ENCODE data around the gene SAYSD1. TPM values are rescaled to one million over a fixed set of nuclear protein-coding genes. Genes with fewer than 3 reads are reported as not detected.

The SAYSD1 gene
- polyA plus RNA-seq, 3 donors = 4.3 to 15.5 (median 12.0) TPM

DNA sequence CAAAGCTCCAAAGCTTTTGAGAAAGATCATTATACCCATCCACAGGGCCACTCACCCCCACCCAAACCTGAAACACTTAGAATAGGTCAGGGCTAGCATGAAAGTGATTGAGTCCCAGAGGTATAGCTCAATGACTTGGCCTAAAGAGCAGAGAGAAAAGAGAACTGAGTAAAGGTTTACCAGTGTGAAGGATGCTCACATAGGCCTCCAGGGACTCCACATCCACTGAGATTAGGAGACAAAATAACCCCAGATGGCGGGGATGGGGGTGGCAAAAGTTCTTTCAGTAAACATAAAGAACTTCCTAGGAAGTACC, 12.2 kb downstream of the SAYSD1 start:
- Histone ChIP-seq H2AFZ (ENCODE audit: insufficient read depth, low read depth, low read length, poor library complexity, severe bottlenecking) (no peak overlapping the region), H3K4me2 (replicated peaks; ENCODE audit: extremely low read depth, low read length, poor library complexity, severe bottlenecking) (no peak overlapping the region), H3K9ac (ENCODE audit: insufficient read depth, low read length, poor library complexity, severe bottlenecking) (no peak overlapping the region), H3K27ac (ENCODE audit: low read depth in 1 of 2, low read length in 2 of 2) (no peak overlapping the region), H3K4me3 (replicated peaks in 1 of 3; ENCODE audit: low read depth in 2 of 3, low read length in 3 of 3) (no peak overlapping the region), H3K4me1 (ENCODE audit: control insufficient read depth in 1 of 2, insufficient read depth in 2 of 2, low read length in 2 of 2) (no peaks in the 10 kb centered on the region), H3K79me2 (ENCODE audit: insufficient read depth, low read length) (no peaks in the 10 kb centered on the region), H3K27me3 (ENCODE audit: control insufficient read depth in 2 of 2, insufficient read depth in 2 of 2, low read length in 2 of 2) (no peaks in the 10 kb centered on the region), H3K36me3 (replicated peaks in 1 of 2; ENCODE audit: control insufficient read depth in 1 of 2, insufficient read depth in 2 of 2, low read length in 2 of 2) (peaks cover 7 to 25% of the 10 kb centered on the region in 2 donors), H4K20me1 (ENCODE audit: insufficient read depth, low read length) (no peaks in the 10 kb centered on the region), H3K9me3 (replicated peaks in 1 of 2; ENCODE audit: control insufficient read depth in 1 of 2, insufficient read depth in 1 of 2, low read length in 2 of 2) (no peaks in the 10 kb centered on the region)
- Mint-ChIP-seq H3K4me1 (peaks cover 8% of the 10 kb centered on the region), H3K27ac (no peak overlapping the region), H3K27me3 (ENCODE audit: low read depth in 3 of 3) (peaks cover 2 to 9% (median 2%) of the 10 kb centered on the region in 3 donors), H3K4me3 (no peak overlapping the region), H3K36me3 (peaks cover 28 to 30% of the 10 kb centered on the region in 2 donors), H3K9me3 (peaks cover 0 to 1% (median 0%) of the 10 kb centered on the region in 7 donors)
- intact Hi-C loops (cut with micrococcal nuclease) = no loop called here
- WGBS (ENCODE audit: insufficient coverage) = no CpG with 5 or more reads among the region's 1 CpG
- no peak for DNase-seq
- TF ChIP-seq, protein P1, sequence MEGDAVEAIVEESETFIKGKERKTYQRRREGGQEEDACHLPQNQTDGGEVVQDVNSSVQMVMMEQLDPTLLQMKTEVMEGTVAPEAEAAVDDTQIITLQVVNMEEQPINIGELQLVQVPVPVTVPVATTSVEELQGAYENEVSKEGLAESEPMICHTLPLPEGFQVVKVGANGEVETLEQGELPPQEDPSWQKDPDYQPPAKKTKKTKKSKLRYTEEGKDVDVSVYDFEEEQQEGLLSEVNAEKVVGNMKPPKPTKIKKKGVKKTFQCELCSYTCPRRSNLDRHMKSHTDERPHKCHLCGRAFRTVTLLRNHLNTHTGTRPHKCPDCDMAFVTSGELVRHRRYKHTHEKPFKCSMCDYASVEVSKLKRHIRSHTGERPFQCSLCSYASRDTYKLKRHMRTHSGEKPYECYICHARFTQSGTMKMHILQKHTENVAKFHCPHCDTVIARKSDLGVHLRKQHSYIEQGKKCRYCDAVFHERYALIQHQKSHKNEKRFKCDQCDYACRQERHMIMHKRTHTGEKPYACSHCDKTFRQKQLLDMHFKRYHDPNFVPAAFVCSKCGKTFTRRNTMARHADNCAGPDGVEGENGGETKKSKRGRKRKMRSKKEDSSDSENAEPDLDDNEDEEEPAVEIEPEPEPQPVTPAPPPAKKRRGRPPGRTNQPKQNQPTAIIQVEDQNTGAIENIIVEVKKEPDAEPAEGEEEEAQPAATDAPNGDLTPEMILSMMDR (IDR thresholded peaks at IDR 0.05) = no peak

DNA sequence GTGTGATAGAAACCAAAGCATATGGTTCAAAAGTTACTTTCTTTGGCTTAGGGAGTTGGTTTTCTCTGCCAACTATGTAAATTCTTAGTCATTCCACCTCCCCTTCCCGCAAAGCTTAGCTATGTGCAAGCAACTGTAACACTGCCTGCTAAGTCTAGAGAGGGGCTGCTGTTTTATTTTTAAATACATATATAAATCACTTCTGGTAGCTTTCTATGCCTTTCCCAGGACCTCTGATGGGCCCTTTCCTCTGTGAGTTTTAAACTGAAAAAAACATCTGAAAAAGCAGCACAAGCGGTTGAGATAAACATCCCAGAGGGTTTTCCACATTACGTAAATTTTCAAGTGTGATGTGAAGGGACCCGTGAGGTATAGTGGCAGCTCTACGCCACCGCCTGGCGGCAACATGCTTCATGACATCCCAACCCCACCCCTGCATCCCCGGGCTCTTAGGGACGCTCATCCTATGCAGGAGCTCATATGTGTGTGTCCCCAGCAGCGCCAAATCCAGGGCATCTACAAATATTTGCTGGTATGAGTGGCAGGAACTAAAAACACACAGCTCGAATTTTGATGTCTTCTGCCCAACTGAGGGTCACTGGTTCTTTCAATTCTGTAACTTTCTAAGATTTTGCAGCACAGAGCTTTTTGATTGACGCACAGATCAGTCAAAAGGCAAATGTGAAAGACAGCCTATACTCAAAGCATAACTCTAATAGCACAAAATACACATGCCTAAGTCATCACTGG, 12.7 kb downstream of the SAYSD1 start:
- no peak overlapping the region for H3K4me2 ChIP-seq (replicated peaks; ENCODE audit: extremely low read depth, low read length, poor library complexity, severe bottlenecking)
- intact Hi-C loops (cut with micrococcal nuclease) = no loop called here

More for the DNA sequence above, 12.7 kb downstream of the SAYSD1 start:
- H3K79me2 ChIP-seq (ENCODE audit: insufficient read depth, low read length) = no peaks in the 10 kb centered on the region
- H3K27me3 ChIP-seq (ENCODE audit: control insufficient read depth in 2 of 2, insufficient read depth in 2 of 2, low read length in 2 of 2) = no peaks in the 10 kb centered on the region
- peaks cover 7 to 25% of the 10 kb centered on the region in 2 donors for H3K36me3 ChIP-seq (replicated peaks in 1 of 2; ENCODE audit: control insufficient read depth in 1 of 2, insufficient read depth in 2 of 2, low read length in 2 of 2)
- DNase-seq = peak in 2 of 3 donors; percentile 5 to 20
- TF ChIP-seq, protein P1 (IDR thresholded peaks at IDR 0.05) = peak; percentile 38
- H3K27ac ChIP-seq (ENCODE audit: low read depth in 1 of 2, low read length in 2 of 2) = no peak overlapping the region
- Mint-ChIP-seq H3K4me1 (peaks cover 8% of the 10 kb centered on the region), H3K9me3 (peaks cover 0 to 1% (median 0%) of the 10 kb centered on the region in 7 donors), H3K4me3 (no peak overlapping the region), H3K36me3 (peaks cover 28% of the 10 kb centered on the region in 2 donors), H3K27me3 (ENCODE audit: low read depth in 3 of 3) (peaks cover 2 to 9% (median 2%) of the 10 kb centered on the region in 3 donors), H3K27ac (peak overlapping the region in 1 of 7 donors; percentile 60)
- no peaks in the 10 kb centered on the region for H3K9me3 ChIP-seq (replicated peaks in 1 of 2; ENCODE audit: control insufficient read depth in 1 of 2, insufficient read depth in 1 of 2, low read length in 2 of 2)
- no peaks in the 10 kb centered on the region for H3K4me1 ChIP-seq (ENCODE audit: control insufficient read depth in 1 of 2, insufficient read depth in 2 of 2, low read length in 2 of 2)
- no peak overlapping the region for H3K9ac ChIP-seq (ENCODE audit: insufficient read depth, low read length, poor library complexity, severe bottlenecking)
- 41% methylated on average over 2 of the region's 12 CpGs for WGBS (ENCODE audit: insufficient coverage)
- H4K20me1 ChIP-seq (ENCODE audit: insufficient read depth, low read length) = no peaks in the 10 kb centered on the region
- no peak overlapping the region for H2AFZ ChIP-seq (ENCODE audit: insufficient read depth, low read depth, low read length, poor library complexity, severe bottlenecking)
- H3K4me3 ChIP-seq (replicated peaks in 1 of 3; ENCODE audit: low read depth in 2 of 3, low read length in 3 of 3) = no peak overlapping the region

Measured in CD14-positive monocyte (primary cell).